HK-2 (cell line): ENCODE measurements around the gene COQ10A.

Experiments used
- DNase-seq: peaks from one replicate; pipeline ENCODE4 v3.0.0-alpha.2; 2018; ENCODE audit not compliant: unreplicated experiment

Gene COQ10A

DNA sequence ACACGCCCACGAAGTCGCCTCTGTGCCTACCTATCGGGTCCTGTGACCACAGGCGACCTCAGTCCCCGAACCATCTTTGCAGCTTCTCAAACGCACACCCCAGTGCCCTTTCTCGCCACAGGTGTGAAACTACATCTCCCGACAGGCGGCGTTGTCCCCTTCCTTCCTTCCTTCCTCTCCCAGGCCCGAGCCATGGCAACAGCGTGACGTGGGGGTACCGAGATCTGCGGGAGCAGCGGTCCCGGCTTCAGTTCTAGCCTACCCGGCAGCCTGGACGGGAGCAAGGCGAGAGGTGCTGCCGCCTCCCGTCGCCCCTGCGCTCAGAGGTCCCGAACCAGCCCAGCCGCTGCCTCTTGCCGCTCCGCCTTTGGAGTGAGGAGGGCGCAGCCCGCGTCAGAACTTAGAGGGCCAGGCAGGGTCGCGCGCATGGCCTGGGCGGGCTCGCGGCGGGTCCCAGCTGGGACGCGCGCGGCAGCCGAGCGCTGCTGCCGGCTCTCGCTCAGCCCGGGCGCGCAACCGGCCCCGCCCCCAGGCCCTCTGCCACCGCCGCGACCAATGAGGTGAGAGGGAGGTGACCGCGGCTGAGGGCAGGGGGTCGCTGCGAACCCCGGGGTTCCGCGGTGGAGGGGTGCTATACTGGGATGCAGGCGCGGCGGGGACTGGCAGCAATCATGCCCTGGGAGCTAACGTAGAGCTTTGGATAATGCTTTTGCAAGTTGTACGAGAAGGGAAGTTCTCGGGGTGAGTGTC, at the start of gene COQ10A:
COQ10A (plus strand) TSS at position 250 of the 750 bp plus-strand sequence; CDS start at position 427, 177 bp downstream.
- DNase-seq: peak; percentile 85

DNA sequence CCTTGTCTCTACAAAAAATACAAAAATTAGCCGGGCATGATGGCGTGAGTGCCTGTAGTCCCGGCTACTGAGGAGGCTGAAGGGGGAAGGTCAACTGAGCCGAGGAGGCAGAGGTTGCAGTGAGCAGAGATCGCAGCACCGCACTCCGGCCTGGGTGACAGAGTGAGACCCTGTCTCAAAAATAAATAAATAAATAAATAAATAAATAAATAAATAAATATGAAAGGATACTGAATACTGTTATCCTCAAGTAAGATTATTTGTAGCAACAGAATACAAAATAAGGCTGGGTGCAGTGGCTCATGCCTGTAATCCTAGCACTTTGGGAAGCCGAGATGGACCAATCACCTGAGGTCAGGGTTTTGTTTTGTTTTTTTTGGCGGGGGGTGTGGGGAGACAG, 46.9 kb upstream of the COQ10A start:
- no peak for DNase-seq

DNA sequence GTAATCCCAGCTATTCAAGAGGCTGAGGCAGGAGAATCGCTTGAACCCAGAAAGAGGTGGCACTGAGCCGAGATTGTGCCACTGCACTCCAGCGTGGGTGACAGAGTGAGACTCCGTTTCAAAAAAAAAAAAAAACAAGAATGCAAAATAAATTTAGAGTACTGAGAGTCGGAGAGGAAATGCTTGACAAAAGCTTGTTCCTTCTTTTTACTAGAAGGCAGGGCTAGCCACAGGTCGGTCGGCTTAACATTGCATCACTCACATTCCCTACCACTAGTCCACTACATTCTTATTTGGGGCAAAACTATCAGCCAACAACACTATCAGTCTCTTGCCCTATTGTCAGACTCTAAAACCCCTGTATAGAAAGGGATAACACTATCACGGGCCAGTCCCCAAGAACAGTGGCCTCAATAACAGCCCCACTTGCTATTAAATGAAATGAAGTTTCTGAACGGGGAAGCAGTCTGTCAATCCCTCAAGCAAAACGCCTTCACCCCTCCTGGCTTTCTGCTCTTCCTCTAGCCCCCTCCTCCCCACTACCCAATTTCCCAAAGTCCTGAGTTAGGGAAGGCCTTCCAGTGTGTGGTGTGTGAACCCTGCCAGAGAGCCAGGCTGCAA, 46.0 kb upstream of the COQ10A start:
- no peak for DNase-seq

DNA sequence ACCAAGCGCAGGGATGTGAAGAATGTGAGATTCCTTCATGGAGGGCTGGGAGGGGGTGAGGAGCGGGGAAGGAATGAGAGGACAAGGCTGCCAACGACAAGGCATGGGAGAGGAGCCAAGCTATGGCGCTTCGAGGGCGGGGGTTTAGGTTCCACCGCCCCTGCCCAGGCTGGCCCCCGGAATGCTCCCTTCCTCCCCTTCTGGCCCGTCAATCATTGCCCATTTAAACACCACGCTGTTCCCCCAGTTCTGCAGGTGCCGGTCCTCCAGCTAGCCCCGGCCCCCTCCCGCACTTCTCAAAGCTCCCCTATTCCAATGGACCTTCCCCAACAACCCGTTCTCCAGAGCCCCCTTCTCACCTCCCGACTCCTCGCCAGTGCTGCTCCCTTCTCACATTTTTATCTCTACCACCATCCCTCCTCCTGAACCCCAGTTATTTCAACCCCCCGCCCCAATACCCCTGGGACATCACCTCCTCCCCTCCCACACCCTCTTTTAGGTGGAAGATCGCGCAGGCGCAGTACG, 45.4 kb upstream of the COQ10A start:
- DNase-seq: peak; percentile 58

DNA sequence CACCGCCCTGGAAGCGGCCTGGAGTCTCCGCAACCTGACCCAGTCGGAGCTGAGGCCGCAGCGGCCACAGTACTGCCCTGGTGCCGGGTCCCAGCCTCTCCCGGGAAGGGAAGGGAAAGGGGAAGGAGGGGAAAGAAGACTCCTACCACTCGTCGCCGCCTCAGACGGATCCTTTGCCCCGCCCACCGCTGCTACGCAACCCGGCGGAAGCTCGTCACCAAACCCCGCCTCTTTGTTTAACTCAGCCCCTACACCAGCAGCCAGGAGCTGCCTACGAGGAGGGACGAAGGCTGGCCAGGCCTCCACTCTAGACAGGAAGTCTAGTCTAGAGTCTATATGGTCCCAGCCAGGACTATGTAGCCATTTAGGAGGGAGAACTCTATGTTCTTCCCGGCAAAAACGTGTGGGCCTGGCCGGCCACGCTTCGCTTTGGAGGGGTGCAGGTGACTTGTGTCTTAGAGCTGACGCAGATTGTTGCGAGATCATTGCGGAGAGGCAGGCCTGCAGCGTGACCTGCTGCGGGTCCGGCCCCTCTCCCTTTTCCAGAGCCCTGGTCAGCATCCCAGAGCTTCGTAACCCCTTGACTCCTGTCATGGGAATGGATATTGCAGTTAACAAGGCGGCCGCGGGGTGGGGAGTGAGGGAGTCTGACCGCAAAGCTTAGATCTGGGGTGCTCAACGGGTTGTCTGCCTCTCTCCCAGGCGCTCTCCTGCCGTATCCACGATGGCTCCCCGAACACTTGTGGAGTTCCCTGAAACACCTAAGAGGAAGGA, 44.8 kb upstream of the COQ10A start, which contains the start of gene RNF41:
RNF41 (minus strand) TSS at position 166 of the 774 bp plus-strand sequence. CDS start 7,875 bp downstream, outside the sequence.
- peak; percentile 97 for DNase-seq

DNA sequence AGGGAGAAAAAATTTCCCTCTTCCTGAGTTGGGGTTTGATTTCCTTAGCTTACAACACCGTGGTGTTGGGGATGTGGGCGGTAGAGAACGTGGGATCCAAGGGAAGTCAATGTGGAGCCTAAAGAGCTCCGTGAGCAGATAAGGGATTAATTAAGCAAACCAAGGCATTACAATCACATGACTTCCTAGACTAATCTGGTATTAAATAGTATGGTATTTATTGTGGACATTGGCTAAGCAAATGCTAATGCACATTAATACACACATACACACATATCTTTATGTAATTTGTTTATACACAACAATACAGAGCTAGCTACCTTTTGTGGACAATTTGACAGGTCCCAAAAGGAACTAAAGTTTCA, 44.2 kb upstream of the COQ10A start:
- no peak for DNase-seq

DNA sequence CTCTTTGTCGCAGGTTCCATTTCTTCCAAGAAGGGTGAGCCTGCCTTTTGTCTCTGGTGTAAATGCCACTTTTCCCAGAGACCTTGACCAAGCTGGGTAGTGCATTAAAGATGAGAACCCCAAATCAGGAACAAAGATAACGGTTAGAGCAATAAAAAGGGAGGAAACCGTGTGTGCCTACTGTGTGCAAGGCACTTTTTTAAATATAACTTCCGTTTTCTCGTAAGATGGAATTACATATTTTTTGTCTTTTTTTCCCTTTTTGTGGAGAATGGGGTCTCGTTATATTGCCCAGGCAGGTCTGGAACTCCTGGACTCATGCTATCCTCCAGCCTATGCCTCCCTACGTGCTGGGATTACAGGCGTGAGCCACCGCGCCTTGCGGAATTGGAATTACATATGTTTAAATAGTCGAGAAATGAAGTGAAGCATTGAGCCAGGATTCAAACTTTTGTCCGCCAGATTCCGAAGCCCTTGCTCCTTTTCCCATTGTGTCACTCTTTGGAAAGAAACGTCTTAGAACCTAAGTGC, 43.1 kb upstream of the COQ10A start:
- DNase-seq: no peak

DNA sequence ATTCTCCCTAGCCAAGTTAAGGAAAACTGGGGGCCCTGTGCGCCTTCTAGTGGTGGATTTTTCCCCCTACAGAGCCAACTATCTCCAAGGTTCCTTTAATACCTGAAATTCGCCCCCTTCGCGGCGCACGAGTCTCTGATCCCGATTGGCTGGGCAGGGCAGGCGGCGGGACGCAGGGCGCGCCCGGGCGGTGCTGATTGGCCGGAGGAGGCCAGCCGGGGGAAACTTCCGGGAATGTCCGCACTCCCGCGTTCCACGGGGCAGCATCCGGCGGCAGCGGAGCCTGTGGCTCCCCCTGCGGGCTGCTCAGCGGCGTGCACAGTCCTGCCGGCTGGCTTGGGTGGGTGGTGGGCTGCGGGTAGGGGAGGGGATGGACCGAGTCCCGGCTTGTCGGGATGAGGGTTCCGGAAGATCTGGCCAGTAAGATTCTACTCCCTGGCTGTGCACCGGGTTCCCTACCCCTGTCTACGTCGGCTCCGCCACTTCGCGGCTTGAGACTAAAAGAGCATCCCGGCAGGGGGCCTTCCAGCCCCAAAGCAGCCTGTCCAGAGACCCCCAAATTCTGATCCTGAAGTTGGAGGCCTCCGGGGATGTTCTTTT, 42.5 kb upstream of the COQ10A start, which contains the start of gene NABP2:
NABP2 (plus strand) TSS at position 241 of the 600 bp plus-strand sequence. CDS start 515 bp downstream, outside the sequence.
- peak; percentile 99 for DNase-seq

DNA sequence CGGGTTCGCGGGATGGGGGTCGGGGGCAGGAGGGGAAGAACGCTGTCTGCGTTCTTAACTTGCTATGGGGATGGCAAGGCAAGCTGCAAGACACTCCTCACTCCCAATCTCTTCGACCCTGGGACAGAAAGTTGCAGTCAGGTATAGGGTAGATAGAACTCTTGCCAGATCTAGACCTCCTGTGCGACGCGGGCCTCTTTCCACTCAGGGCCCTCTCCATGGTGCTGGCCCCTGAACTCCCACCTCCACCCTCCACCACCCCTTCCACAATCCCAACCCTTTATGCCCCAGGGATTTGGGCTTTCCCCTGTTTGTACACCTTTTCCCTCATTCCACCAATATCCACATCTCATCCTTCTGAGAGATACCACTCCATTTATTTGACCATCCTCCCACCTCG, 41.8 kb upstream of the COQ10A start:
- DNase-seq: no peak

DNA sequence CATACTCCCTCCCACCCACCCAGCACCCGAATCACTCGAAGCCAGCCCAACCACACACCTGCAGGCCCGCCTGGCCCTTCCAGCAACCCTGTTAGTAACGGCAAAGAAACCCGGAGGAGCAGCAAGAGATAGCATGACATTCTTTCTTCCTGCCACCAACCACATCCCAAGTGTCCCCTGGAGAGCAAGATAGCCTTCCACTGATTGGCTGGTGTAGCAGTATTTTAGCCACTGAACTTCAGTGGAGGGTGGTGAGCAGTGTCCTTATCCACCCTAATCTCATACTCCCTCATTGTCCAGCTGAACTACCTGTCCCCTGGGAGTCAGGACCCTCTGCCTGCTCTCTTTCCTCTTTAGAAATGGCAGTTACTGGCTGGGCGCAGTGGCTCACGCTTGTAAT, 37.7 kb upstream of the COQ10A start:
- DNase-seq: no peak

DNA sequence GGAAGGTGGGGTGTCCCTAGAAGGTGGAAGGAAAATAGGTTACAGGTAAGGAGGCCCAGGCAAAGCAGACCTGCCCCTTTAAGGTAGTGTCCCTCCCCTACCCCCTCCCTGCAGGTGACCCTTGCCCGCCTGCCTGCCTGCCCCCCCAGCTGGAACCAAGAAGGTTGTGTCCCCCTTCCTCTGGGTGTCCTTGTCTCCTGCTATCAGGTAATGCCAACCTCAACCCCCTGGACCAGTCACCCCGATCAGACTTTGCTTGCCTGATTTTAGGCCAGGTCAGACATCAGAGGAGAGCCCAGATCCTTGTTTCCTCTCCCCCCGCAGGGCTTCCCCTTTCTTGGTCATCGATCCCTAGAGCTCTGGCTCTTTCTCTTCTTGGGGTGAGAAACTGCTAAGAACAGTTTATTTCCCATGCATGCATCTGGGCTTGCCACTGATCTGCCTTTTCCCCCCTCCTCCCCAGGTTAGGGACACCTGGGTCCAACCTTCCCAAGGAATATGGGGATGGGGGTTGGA, 36.8 kb upstream of the COQ10A start, which contains the start of gene SLC39A5:
SLC39A5 (plus strand) TSS at position 136 of the 516 bp plus-strand sequence. CDS start 1,224 bp downstream, outside the sequence.
- no peak for DNase-seq

DNA sequence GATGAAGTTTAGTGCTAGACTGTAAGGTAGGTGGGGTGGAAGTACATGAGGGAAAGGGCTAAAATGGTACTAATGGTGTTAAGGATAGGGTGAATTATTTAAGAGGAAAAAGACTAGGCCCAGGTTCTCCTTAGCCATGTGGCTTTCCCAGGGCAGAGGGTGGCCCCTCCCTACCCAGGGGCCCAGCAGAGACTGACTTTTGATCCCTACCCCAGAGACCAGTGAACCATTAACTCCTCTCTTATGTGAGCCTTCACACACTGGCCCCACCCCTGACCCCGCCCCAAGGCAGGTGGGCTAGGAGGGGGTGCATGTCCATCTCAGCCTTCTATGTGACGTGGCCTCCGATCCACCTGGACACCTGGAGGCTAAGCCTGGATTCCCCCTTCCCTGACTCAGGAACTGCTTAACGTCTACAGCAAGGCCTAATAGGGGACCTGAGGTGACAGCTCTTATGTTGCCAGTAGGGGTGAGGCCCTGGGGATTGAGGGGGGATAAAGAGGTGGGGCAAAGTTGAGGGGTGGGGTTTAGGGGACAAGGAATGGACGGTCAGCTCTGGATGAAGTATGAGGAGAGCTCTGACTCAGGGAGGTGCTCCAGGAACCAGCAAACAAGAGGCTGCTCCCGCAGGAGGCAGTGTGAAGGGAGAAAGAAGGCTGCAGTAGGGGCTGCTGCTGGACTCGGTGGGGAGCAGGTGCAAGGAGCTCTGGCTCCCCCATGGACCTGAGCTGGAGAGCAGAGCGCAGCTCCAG, 36.1 kb upstream of the COQ10A start:
- no peak for DNase-seq

DNA sequence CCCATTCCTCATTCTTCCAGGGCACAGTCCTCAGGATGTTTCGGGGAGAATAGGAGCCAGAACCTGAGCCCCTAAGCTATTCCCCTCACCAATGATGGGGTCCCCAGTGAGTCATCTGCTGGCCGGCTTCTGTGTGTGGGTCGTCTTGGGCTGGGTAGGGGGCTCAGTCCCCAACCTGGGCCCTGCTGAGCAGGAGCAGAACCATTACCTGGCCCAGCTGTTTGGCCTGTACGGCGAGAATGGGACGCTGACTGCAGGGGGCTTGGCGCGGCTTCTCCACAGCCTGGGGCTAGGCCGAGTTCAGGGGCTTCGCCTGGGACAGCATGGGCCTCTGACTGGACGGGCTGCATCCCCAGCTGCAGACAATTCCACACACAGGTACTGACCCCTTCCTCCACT, 35.6 kb upstream of the COQ10A start:
- DNase-seq: no peak

DNA sequence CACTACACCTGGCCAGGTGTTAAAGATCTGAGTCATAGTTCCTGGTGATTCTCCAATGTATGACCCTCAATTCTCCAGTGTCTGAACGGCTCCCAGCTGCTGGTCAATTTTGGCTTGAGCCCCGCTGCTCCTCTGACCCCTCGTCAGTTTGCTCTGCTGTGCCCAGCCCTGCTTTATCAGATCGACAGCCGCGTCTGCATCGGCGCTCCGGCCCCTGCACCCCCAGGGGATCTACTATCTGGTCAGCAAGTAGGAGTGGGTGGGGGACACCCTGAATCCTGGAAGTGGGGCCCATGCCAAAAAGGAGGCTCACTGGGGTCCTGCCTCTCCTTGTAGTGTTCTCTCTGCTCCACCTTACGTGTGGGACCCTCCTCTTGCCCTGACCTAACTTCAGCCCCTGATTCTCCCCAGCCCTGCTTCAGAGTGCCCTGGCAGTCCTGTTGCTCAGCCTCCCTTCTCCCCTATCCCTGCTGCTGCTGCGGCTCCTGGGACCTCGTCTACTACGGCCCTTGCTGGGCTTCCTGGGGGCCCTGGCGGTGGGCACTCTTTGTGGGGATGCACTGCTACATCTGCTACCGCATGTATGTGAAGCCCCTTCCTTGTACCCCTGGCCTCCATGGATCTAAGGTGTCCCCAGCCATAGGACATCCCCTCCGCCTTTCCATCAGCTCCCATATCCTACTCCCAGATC, 31.9 kb upstream of the COQ10A start:
- no peak for DNase-seq

DNA sequence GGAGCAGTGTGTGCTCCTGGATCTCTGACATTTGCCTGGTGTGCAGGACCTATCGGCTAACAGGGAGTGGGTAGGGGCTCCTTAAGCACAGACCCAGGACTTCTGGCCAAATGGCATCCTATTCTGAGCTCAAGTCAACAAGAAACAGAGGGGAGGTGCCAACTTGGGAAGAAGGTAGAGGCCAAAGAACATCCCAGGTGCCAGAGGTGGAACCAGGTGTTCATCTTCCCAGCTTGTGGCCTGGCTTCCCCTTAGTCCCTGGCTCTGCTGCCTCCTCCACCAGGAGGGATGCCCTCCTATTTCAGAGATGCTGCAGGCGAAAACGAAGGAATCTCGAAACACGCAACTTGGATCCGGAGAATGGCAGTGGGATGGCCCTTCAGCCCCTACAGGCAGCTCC, 30.7 kb upstream of the COQ10A start:
- DNase-seq: no peak

DNA sequence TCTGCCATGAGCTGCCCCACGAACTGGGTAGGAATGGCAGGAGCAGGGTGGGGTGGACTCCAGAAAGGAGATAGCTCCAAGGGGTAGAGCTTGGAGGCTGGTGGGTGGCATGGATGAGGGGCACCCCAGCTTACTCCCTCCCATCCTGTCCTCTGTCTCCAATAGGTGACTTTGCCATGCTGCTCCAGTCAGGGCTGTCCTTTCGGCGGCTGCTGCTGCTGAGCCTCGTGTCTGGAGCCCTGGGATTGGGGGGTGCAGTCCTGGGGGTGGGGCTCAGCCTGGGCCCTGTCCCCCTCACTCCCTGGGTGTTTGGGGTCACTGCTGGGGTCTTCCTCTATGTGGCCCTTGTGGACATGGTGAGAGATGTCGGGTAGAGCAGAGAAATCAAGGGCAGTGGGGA, 29.8 kb upstream of the COQ10A start:
- no peak for DNase-seq

DNA sequence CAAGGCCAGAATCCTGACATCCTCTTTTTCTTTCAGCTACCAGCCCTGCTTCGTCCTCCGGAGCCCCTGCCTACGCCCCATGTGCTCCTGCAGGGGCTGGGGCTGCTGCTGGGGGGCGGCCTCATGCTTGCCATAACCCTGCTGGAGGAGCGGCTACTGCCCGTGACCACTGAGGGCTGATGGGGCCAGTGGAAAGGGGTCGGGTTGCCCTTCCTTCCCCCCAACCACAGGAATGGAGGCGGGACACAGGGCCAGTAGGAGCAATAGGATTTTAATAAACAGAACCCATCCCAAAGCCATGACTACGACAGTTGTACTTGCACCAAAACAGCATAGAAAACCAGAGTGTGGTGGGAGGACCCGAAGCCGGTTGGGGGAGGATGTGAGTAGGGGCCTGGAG, 29.2 kb upstream of the COQ10A start:
- DNase-seq: no peak

DNA sequence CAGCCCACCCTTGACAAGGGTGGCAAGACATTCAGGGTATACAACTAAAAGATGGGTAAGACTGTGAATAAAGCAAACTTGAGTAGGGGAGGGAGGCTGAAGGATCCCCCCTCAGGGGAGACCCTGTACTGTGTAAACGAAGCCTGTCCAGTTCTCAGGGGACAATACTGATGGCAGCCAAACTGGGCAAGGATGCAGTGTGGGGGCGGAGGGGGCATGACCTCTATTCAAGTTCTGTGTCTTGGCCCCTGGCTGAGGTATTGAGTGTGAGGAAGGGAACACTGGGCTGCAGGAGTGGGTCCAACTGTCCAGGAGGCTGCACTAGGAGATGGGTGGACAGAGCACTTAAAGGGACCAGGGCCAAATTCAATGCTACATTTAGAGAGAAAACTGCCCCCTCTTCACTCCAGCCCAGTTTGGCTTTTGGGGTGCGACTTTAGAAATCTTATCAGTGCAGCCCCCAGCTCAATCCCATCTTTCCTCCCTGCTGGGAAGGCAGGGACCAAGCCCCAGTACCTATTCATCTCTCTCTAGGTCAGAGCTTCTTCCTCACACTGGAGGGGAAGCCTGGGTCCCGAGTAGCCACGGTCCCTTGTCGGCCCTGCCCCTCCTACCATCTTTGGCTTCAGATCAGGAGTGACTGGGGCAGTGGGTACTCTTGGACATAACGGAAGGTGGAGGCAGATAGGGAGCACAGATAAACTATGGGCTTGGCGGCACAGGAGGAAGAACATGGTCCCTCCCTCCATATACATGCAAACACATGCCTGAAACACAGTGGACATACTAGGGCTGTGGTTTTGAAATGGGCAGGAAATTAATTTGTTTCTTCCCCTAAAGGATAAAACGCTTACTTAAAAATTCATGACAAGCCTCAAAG, 25.1 kb upstream of the COQ10A start:
- DNase-seq: no peak

DNA sequence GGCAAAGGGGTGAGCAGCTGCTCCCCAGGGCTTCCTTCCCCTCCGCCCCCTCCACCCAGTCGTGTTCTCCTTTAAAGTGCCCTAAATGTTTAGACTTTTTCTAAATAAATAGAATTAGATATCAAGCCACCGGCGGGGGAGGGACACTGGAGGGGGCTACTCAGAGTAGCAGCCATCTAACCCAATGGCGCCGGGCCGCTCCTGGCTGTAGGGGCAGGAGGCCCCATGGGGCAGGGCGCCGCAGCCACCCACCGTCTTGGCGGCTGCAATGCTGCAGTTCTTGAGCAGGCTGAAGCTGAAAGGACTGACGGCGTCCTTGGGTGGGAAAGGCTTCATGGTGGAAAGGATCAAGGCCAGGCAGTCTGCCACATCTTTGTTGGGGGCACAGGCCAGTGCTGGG, 23.8 kb upstream of the COQ10A start:
- DNase-seq: no peak
